ENCODE results near the gene VPS8.

Gene VPS8

GRCh38 chr3:184795522-184796190 lies 16.3 kb upstream of the VPS8 start:
- DNase-seq (ENCODE audit: low read depth), result no peak
- in situ Hi-C loops (cut with HindIII; ENCODE audit: low sequenced_read_pairs), result no loop called here
- TF ChIP-seq, protein P1, sequence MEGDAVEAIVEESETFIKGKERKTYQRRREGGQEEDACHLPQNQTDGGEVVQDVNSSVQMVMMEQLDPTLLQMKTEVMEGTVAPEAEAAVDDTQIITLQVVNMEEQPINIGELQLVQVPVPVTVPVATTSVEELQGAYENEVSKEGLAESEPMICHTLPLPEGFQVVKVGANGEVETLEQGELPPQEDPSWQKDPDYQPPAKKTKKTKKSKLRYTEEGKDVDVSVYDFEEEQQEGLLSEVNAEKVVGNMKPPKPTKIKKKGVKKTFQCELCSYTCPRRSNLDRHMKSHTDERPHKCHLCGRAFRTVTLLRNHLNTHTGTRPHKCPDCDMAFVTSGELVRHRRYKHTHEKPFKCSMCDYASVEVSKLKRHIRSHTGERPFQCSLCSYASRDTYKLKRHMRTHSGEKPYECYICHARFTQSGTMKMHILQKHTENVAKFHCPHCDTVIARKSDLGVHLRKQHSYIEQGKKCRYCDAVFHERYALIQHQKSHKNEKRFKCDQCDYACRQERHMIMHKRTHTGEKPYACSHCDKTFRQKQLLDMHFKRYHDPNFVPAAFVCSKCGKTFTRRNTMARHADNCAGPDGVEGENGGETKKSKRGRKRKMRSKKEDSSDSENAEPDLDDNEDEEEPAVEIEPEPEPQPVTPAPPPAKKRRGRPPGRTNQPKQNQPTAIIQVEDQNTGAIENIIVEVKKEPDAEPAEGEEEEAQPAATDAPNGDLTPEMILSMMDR (IDR thresholded peaks at IDR 0.05; ENCODE audit: low read depth, low read length, missing control alignments), result no peak
- H3K4me3 ChIP-seq (ENCODE audit: low read depth, low read length), result no peak overlapping the region

DNA sequence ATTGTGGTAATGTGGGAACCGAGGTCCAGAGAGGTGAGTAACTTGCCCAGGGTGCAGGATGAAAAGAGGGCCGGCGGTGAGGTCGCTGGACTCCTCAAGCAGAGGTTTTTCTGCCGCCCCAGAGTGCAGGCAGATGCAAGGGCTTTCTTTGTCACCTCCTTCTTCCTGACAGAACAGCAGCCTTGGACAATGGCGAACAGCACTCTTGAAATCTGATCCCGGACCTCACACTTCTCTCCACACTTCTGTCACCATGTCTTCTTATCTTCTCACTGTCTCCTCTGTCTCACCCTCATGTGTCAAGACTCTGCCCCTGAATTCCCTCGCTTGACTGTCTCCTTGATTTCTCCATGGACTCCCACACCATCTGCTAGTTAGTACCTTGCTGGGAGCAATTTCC lies 15.4 kb upstream of the VPS8 start:
- in situ Hi-C loops (cut with HindIII; ENCODE audit: low sequenced_read_pairs), result no loop called here
- no peak for DNase-seq (ENCODE audit: low read depth)
- H3K4me3 ChIP-seq (ENCODE audit: low read depth, low read length), result no peak overlapping the region
- TF ChIP-seq, protein P1 (IDR thresholded peaks at IDR 0.05; ENCODE audit: low read depth, low read length, missing control alignments), result no peak

DNA sequence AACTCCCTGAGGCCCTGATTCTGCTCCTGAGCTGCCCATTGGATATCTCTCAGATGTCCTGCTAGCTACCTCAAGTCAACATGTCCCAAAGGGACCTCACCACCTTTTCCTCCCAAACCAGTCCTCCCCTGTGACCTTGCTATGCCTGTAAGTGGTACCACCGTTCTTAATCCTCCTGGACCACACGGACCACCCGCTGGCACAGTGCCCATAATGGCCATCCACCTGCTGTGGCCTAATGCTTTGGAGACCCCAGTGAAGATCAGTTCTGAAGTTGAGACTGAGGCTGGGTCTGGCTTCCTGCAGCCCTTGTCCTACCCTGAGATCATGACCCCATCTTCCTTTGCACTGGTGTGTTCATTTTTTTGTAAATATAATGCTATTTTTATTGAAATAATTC lies 15.0 kb upstream of the VPS8 start:
- TF ChIP-seq, protein P1 (IDR thresholded peaks at IDR 0.05; ENCODE audit: low read depth, low read length, missing control alignments), result no peak
- H3K4me3 ChIP-seq (ENCODE audit: low read depth, low read length), result no peak overlapping the region
- DNase-seq (ENCODE audit: low read depth), result no peak
- in situ Hi-C loops (cut with HindIII; ENCODE audit: low sequenced_read_pairs), result no loop called here

DNA sequence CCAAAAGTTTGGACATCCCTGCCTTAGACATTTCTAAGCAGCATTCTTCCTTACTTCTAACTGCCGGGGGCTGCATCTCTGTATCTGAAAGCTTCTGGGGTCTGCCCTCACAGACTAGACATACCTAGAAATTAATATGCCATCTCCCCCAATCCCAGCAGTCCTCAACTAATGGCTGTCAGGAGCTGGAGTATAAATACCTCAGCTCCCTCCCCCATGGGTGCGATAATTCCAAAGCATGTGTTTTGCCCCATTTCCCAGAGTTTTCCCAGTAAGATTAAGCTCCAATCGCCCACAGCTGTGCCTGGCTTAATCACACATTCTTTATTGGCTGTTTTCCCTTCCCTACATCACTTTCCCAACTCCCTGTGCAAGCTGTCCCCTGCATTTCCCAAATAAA lies 13.8 kb upstream of the VPS8 start:
- no peak for DNase-seq (ENCODE audit: low read depth)
- in situ Hi-C loops (cut with HindIII; ENCODE audit: low sequenced_read_pairs), result no loop called here
- TF ChIP-seq, protein P1 (IDR thresholded peaks at IDR 0.05; ENCODE audit: low read depth, low read length, missing control alignments), result no peak
- H3K4me3 ChIP-seq (ENCODE audit: low read depth, low read length), result no peak overlapping the region

- TF ChIP-seq, protein P1 (IDR thresholded peaks at IDR 0.05; ENCODE audit: low read depth, low read length, missing control alignments), result no peak
- no peak overlapping the region for H3K4me3 ChIP-seq (ENCODE audit: low read depth, low read length)
- DNase-seq (ENCODE audit: low read depth), result no peak
- in situ Hi-C loops (cut with HindIII; ENCODE audit: low sequenced_read_pairs), result no loop called here
Observed at GRCh38 chr3:184800349-184800930, 11.5 kb upstream of the VPS8 start.

GRCh38 chr3:184801241-184801785 lies 10.7 kb upstream of the VPS8 start:
- in situ Hi-C loops (cut with HindIII; ENCODE audit: low sequenced_read_pairs), result no loop called here
- H3K4me3 ChIP-seq (ENCODE audit: low read depth, low read length), result no peak overlapping the region
- TF ChIP-seq, protein P1 (IDR thresholded peaks at IDR 0.05; ENCODE audit: low read depth, low read length, missing control alignments), result no peak
- DNase-seq (ENCODE audit: low read depth), result no peak
